PC-3 (cell line): ENCODE data around the gene PRTG. TPM values are rescaled to one million over a fixed set of nuclear protein-coding genes. Genes with fewer than 3 reads are reported as not detected.

Experiments
- ATAC-seq: fragments of 200-7000 bp; cut with Tn5 transposase; 2 replicates; pipeline ENCODE4 v1.9.1; 2020; ENCODE audit warnings: mild to moderate bottlenecking, moderate library complexity
- BruUV-seq: library from RNA; stranded (reverse); fragments of 400-500 nt; replicated peaks from 2 replicates; lab custom pipeline; 2021; lab: Mats Ljungman, UMichigan
- CTCF ChIA-PET: fragments of 300-600 bp; sonication (Branson Sonifier 250); formaldehyde crosslinking; loops from one replicate; lab custom pipeline; 2022; ENCODE audit warnings: antibody characterized with exemption; lab: Charles Lee
- POLR2A ChIA-PET: fragments of 300-600 bp; sonication (Branson Sonifier 250); formaldehyde crosslinking; loops from one replicate; lab custom pipeline; 2022; ENCODE audit warnings: antibody characterized with exemption; ENCODE audit not compliant: unreplicated experiment; lab: Charles Lee
- DNase-seq: peaks from one replicate; pipeline ENCODE4 v3.0.0-alpha.2; 2015
- H2AFZ ChIP-seq: fragments of 300-600 bp; sonication (generic); 2 replicates; pipeline ENCODE4 v1.6.0; 2016; ENCODE audit warnings: antibody characterized with exemption, low read length
- H3F3A ChIP-seq: fragments of 300-600 bp; sonication (generic); one replicate; pipeline ENCODE4 v1.6.0; 2017; ENCODE audit warnings: antibody characterized with exemption, low read length, control low read depth, mild to moderate bottlenecking; ENCODE audit not compliant: unreplicated experiment
- H3K27ac ChIP-seq: fragments of 300-600 bp; sonication (generic); 2 replicates; pipeline ENCODE4 v1.5.1; 2016; ENCODE audit warnings: mild to moderate bottlenecking, low read length
- H3K27me3 ChIP-seq: fragments of 300-600 bp; sonication (generic); 2 replicates; pipeline ENCODE4 v1.6.1; 2016; ENCODE audit warnings: low read length, mixed read lengths
- H3K36me3 ChIP-seq: fragments of 300-600 bp; sonication (generic); 2 replicates; pipeline ENCODE4 v1.6.1; 2016; ENCODE audit warnings: low read depth, mixed run types, low read length, mixed read lengths
- H3K4me1 ChIP-seq: fragments of 300-600 bp; sonication (generic); 2 replicates; pipeline ENCODE4 v1.5.1; 2016; ENCODE audit warnings: low read length; ENCODE audit not compliant: insufficient read depth
- H3K4me2 ChIP-seq: fragments of 300-600 bp; sonication (generic); 2 replicates; pipeline ENCODE4 v1.6.0; 2016; ENCODE audit warnings: low read length
- H3K4me3 ChIP-seq: fragments of 300-600 bp; sonication (generic); 2 replicates; pipeline ENCODE4 v1.5.1; 2016; ENCODE audit warnings: mild to moderate bottlenecking, low read length, mixed read lengths
- H3K79me2 ChIP-seq: fragments of 300-600 bp; sonication (generic); 2 replicates; pipeline ENCODE4 v1.6.1; 2017; ENCODE audit warnings: low read length, mixed read lengths
- H3K9ac ChIP-seq: fragments of 300-600 bp; sonication (generic); 2 replicates; pipeline ENCODE4 v1.6.0; 2016; ENCODE audit warnings: mild to moderate bottlenecking, low read length
- H3K9me2 ChIP-seq: fragments of 300-600 bp; sonication (generic); replicated peaks from 2 replicates; pipeline ENCODE4 v1.6.1; 2016; ENCODE audit warnings: mixed run types, low read length, mixed read lengths
- H3K9me3 ChIP-seq: fragments of 300-600 bp; sonication (generic); 2 replicates; pipeline ENCODE4 v1.6.1; 2016; ENCODE audit warnings: low read length, mixed read lengths
- H4K20me1 ChIP-seq: fragments of 300-600 bp; sonication (generic); 2 replicates; pipeline ENCODE4 v1.6.1; 2016; ENCODE audit warnings: low read length, mixed read lengths
- EZH2 ChIP-seq: fragments of 300-600 bp; sonication (generic); IDR thresholded peaks from one replicate; pipeline ENCODE4 v1.6.1; 2017; ENCODE audit warnings: antibody characterized with exemption, mild to moderate bottlenecking, low read length; ENCODE audit not compliant: unreplicated experiment
- EZH2phosphoT487 ChIP-seq: fragments of 300-600 bp; sonication (generic); IDR thresholded peaks from 2 replicates; pipeline ENCODE4 v1.6.1; 2018; ENCODE audit warnings: mild to moderate bottlenecking, antibody characterized with exemption, low read length, borderline replicate concordance
- intact Hi-C: fragments of 100-400 bp; cut with micrococcal nuclease; formaldehyde crosslinking; loops from 2 replicates; pipeline ENCODE4 v1.9.0; 2023
- total RNA-seq: library from RNA; depleted of rRNA; stranded (reverse); fragments of >200 nt; gene quantifications from 2 replicates; pipeline ENCODE4 v1.2.3, GENCODE V29; 2014
- TF ChIP-seq, protein P1 (sequence below): fragments of 300-600 bp; sonication (generic); conservative IDR thresholded peaks from 2 replicates; pipeline ENCODE4 v1.5.1; 2017; ENCODE audit warnings: antibody characterized with exemption, low read depth, mild to moderate bottlenecking, low read length

The PRTG gene
- total RNA-seq, 1 experiment from 2014 or later = 5.2 TPM

DNA sequence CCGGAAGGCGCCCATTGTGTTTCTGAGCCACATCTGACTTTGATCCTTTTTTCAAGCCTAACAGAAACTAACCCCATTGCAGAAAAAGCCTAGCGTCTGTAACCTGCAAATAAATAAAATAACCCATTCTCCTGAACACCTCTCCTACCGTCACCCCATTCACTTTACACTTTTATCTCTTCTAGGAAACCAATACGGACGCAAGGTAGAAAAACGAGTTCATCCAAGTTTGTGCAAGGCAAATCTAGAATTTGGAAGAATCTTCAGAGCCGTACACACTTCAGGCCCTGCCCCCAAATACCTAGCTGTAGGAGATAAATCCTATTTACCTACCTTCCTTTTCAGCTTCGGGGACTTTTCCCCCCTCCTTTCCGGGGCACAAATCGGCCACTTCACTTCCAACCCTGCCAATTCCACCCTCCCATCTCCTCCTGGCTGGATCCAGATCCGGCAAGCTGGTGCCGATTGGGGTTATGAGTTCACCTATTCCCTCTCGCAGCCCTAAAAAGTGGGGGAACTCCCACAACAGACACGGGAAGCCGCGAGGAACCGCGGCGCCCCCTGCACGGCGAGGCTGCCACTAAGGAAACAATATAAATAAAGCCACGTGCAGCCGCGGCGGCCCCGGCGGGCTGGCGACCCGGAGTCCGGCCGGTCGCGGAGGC is 987 bp downstream of the PRTG start:
- Histone ChIP-seq H3K36me3 (no peaks in the 10 kb centered on the region), H3K27me3 (peaks cover 49% of the 10 kb centered on the region), H2AFZ (peak overlapping the region; percentile 83), H3F3A (no peaks in the 10 kb centered on the region), H3K27ac (no peak overlapping the region), H3K4me2 (peak overlapping the region; percentile 85), H3K79me2 (no peaks in the 10 kb centered on the region), H3K9ac (peak overlapping the region; percentile 56), H3K4me3 (peak overlapping the region; percentile 81), H3K9me2 (no peaks in the 10 kb centered on the region), H3K9me3 (no peaks in the 10 kb centered on the region), H4K20me1 (no peaks in the 10 kb centered on the region), H3K4me1 (0 out of 2 replicates have a peak, but pooled peaks cover 6% of the 10 kb centered on the region)
- intact Hi-C loops = no loop called here
- BruUV-seq = TSS peak; percentile 49
- TF ChIP-seq EZH2phosphoT487 (no peak), EZH2 (no peak)
- DNase-seq = peak; percentile 3
- no peak for ATAC-seq
- POLR2A ChIA-PET = interaction anchor here (0.6 kb wide), 1 partner anchor 68 kb away, joined by 7 read pairs; no protein-coding TSS in a partner anchor
- CTCF ChIA-PET = no interaction called here

DNA sequence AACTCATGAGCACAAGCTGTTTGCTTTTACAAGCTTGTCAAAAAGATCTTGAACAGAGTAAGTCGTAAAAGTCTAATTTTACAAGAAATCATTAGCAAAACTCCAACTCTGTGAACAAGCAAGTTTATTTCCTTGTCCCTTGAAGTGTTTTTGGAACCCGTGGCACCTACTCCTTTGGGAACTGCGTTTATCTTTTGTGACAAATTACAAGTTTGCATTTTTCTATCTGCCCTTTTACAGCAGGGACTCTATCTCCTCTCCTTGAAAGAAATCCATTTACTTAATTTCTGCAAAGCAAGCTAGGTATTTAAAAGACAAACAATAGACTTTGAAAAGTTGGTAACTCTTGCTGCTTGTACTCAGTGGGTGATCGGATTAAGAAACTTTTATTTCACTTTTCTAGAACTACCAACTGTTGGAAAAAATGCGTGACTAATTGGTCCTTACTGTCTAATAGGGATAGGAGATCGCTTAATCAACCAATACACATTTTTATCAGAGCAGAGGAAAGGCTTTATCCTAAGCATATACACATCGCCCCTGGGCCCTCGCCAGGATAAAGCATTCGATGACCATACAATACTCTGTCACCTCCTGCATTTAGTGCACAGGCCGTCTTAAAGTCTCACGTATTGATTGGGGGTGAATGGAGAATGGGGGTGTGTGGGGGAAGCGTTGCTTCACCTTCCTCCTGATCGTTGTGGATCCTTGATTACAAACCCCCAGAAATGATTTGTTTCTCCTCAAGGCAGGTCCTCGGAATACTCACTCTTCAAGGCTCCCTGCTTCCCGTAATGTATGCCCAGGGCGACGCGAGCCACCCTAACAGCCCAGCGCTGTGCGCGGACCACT is 1.7 kb downstream of the PRTG start:
- Histone ChIP-seq H3K4me3 (peak overlapping the region; percentile 81), H3K4me2 (peak overlapping the region; percentile 85), H3F3A (no peaks in the 10 kb centered on the region), H4K20me1 (no peaks in the 10 kb centered on the region), H3K4me1 (0 out of 2 replicates have a peak, but pooled peaks cover 6% of the 10 kb centered on the region), H3K27me3 (peaks cover 49% of the 10 kb centered on the region), H3K36me3 (no peaks in the 10 kb centered on the region), H3K9ac (no peak overlapping the region), H2AFZ (peak overlapping the region; percentile 83; the same call in 1 of the 2 replicates), H3K9me3 (no peaks in the 10 kb centered on the region), H3K79me2 (no peaks in the 10 kb centered on the region), H3K9me2 (no peaks in the 10 kb centered on the region), H3K27ac (no peak overlapping the region)
- intact Hi-C loops = no loop called here
- POLR2A ChIA-PET = no interaction called here
- TF ChIP-seq EZH2phosphoT487 (no peak), EZH2 (no peak)
- TF ChIP-seq, protein P1, sequence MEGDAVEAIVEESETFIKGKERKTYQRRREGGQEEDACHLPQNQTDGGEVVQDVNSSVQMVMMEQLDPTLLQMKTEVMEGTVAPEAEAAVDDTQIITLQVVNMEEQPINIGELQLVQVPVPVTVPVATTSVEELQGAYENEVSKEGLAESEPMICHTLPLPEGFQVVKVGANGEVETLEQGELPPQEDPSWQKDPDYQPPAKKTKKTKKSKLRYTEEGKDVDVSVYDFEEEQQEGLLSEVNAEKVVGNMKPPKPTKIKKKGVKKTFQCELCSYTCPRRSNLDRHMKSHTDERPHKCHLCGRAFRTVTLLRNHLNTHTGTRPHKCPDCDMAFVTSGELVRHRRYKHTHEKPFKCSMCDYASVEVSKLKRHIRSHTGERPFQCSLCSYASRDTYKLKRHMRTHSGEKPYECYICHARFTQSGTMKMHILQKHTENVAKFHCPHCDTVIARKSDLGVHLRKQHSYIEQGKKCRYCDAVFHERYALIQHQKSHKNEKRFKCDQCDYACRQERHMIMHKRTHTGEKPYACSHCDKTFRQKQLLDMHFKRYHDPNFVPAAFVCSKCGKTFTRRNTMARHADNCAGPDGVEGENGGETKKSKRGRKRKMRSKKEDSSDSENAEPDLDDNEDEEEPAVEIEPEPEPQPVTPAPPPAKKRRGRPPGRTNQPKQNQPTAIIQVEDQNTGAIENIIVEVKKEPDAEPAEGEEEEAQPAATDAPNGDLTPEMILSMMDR = no peak
- BruUV-seq = no TSS peak
- DNase-seq (no peak), ATAC-seq (no peak)
- CTCF ChIA-PET = no interaction called here

DNA sequence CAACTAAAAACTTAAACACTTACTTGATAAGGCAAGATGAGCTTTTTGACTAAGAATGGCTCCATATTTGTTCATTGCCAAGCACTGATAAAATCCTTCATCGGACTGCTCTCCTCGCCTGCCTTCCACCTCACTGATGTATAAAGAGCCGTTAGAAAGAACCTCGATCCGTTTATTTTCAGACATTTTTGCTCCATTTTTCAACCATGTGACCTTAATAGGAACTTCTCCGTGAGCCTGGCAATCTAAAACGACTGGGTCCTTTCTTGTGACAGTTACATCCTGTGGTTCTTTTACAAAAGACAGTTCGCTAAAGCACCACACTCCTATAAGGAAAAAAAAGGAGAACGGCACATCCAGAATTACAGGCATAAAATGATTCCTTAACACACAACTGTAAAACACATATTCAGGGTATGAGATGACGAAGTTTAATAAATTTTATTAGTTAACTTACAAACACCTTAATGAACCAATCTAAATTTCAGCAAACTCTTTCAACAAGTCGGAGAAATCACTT is 2.5 kb downstream of the PRTG start:
- no peak overlapping the region for H3K4me3 ChIP-seq
- no peak overlapping the region for H3K9ac ChIP-seq
- H2AFZ ChIP-seq = no peak overlapping the region
- H3K27ac ChIP-seq = no peak overlapping the region
- no TSS peak for BruUV-seq
- H4K20me1 ChIP-seq = no peaks in the 10 kb centered on the region
- H3K4me2 ChIP-seq = no peak overlapping the region
- H3K79me2 ChIP-seq = no peaks in the 10 kb centered on the region
- ATAC-seq = no peak
- CTCF ChIA-PET = no interaction called here
- no peak for TF ChIP-seq EZH2
- H3K27me3 ChIP-seq = peaks cover 49% of the 10 kb centered on the region
- no peaks in the 10 kb centered on the region for H3K9me3 ChIP-seq
- no peaks in the 10 kb centered on the region for H3F3A ChIP-seq
- H3K36me3 ChIP-seq = no peaks in the 10 kb centered on the region
- no peaks in the 10 kb centered on the region for H3K9me2 ChIP-seq
- intact Hi-C loops = no loop called here
- DNase-seq = no peak
- POLR2A ChIA-PET = no interaction called here
- H3K4me1 ChIP-seq = 0 out of 2 replicates have a peak, but pooled peaks cover 6% of the 10 kb centered on the region
